C4-2B (cell line): ENCODE data around the gene NOC2L.

ENCODE experiments used
- H3K27ac ChIP-seq: fragments of 450-650 bp; 2 replicates; pipeline ENCODE4 v1.5.1; 2017
- ZFX ChIP-seq: fragments of 450-650 bp; IDR thresholded peaks from 2 replicates; pipeline ENCODE4 v1.6.1; 2017
- TF ChIP-seq, protein P1 (sequence below): fragments of 450-650 bp; conservative IDR thresholded peaks from 2 replicates; pipeline ENCODE4 v1.5.1; 2017; ENCODE audit warnings: mild to moderate bottlenecking

The NOC2L gene

GRCh38 chr1:959731-960362 lies 791 bp upstream of the NOC2L start:
- peak overlapping the region; percentile 85 for H3K27ac ChIP-seq
- no peak for TF ChIP-seq ZFX
- TF ChIP-seq, protein P1, sequence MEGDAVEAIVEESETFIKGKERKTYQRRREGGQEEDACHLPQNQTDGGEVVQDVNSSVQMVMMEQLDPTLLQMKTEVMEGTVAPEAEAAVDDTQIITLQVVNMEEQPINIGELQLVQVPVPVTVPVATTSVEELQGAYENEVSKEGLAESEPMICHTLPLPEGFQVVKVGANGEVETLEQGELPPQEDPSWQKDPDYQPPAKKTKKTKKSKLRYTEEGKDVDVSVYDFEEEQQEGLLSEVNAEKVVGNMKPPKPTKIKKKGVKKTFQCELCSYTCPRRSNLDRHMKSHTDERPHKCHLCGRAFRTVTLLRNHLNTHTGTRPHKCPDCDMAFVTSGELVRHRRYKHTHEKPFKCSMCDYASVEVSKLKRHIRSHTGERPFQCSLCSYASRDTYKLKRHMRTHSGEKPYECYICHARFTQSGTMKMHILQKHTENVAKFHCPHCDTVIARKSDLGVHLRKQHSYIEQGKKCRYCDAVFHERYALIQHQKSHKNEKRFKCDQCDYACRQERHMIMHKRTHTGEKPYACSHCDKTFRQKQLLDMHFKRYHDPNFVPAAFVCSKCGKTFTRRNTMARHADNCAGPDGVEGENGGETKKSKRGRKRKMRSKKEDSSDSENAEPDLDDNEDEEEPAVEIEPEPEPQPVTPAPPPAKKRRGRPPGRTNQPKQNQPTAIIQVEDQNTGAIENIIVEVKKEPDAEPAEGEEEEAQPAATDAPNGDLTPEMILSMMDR, result no peak

- no peak overlapping the region for H3K27ac ChIP-seq
- TF ChIP-seq ZFX, result no peak
- TF ChIP-seq, protein P1, result no peak
Observed at GRCh38 chr1:956636-957035, 2.4 kb downstream of the NOC2L start.

GRCh38 chr1:955474-955873 lies 3.6 kb downstream of the NOC2L start:
- H3K27ac ChIP-seq, result no peak overlapping the region
- TF ChIP-seq, protein P1, result no peak
- no peak for TF ChIP-seq ZFX

GRCh38 chr1:954927-955326 lies 4.1 kb downstream of the NOC2L start:
- no peak for TF ChIP-seq ZFX
- TF ChIP-seq, protein P1, result no peak
- H3K27ac ChIP-seq, result no peak overlapping the region

DNA sequence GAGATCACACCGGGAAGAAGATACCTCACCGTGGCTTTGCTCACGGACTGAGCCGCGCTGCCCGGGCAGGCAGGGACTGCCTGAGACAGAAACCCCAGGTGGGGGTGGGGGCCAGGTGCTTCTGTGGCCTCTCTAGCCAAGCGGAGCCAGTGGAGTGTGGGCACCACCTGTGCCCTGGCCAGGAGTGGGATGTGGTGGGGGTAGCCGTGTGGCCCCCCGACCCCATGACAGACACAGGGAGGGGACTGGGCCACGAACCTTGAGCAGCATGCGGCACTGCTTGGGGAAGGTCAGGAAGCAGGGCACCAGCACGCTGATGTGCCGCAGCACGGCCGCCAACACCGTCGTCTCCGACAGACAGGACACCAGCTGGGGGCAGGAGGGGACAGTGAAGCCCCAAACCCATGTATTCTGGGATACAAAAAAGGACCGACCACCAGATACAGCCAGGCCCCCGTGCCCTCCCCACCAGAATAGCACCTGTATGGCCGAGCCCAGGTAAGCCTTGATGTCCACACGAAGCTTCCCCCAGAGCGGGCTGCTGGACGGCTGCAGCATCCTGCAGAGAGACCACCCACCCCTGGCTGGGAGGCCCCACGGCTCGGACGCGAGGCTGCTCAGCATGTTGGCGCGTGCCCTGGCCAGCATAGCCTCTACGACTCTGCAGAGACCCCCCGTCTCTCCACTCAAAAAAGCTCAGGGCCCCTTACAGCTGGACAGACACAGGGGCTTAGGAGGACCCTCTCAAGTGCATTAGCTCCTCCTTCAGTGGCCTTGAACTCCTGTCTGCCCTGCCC lies 5.3 kb downstream of the NOC2L start:
- no peak overlapping the region for H3K27ac ChIP-seq
- no peak for TF ChIP-seq ZFX
- TF ChIP-seq, protein P1, result no peak

DNA sequence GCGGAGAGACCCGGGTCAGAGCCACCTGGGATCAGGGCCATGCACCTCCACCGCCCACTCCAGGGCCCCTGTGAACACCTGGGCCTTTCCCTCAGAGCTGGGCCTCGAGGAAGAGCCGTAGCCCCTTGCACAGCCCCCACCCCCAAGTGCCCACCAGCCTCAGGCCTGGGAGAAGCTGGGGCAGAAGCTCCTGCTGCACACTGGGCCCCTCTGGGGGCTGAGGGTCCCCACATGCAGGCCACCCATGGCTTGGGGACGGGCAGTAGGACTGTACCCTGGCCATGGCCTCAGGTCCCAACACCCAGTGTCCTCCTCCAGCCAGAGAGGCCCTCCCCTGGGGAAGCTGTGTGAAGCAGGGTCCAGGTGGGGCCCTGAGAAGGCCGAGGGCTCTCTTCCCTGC lies 6.5 kb downstream of the NOC2L start:
- no peak for TF ChIP-seq ZFX
- TF ChIP-seq, protein P1, result no peak

DNA sequence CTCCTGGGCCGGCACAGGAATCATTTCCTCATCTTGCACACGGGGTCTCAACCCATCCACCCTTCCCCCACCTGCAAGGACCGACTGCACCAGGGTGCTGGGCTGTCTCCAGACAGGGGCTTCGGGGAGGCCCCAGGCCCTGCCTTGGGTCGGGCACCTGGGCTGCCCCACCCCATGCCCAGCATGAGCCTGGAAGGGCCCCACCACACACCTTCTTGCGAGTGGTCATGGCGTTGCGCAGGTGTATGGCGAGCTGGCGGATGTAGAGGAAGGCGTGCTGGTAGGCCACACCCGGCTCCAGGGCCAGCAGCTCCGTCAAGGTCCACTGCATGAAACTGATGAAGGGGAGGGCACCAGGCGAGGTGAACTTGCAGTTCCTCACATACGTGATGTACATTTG lies 6.9 kb downstream of the NOC2L start:
- TF ChIP-seq, protein P1, result no peak
- no peak for TF ChIP-seq ZFX
- no peak overlapping the region for H3K27ac ChIP-seq

More for the DNA sequence above, 6.5 kb downstream of the NOC2L start:
- no peak overlapping the region for H3K27ac ChIP-seq
